Pancreas (tissue), 10 donors: ENCODE data around the gene PARD3. TPM values are rescaled to one million over a fixed set of nuclear protein-coding genes. Genes with fewer than 3 reads are reported as not detected.
A peak's percentile ranks its signal among the peaks of the same experiment; 100 is the strongest.

ENCODE experiments used
- ATAC-seq, 4 donors: fragments of 200-7000 bp; cut with Tn5 transposase; one replicate each; pipeline versions ENCODE4 v1.8.0 to v1.9.1; 2020; ENCODE audit warnings: mild to moderate bottlenecking in 4 of 4, moderate library complexity in 4 of 4
- DNase-seq, 6 donors: peaks; one replicate each; pipeline ENCODE4 v3.0.0-alpha.2; 2020
- FAIRE-seq: peaks from 2 replicates; lab custom pipeline; 2012; peaks lifted over from hg19 to GRCh38; lab: Jason Lieb, UNC
- H3K27ac ChIP-seq, 4 donors: fragments of 200-600 bp; sonication (generic); 1 replicate in 3 of 4; 2 replicates in 1 of 4; pipeline versions ENCODE4 v1.5.0 to v1.8.0; 2020
- H3K27me3 ChIP-seq, 4 donors: fragments of 200-600 bp; one replicate each; pipeline ENCODE4 v1.8.0; 2021
- H3K36me3 ChIP-seq, 3 donors: fragments of 200-600 bp; sonication (generic) in 1 of 3; one replicate each; pipeline versions ENCODE4 v1.5.0 to v1.8.0; 2020 to 2021
- H3K4me1 ChIP-seq, 3 donors: fragments of 200-600 bp; one replicate each; pipeline ENCODE4 v1.8.0; 2021
- H3K4me3 ChIP-seq, 4 donors: fragments of 200-600 bp; sonication (generic) in 2 of 4; one replicate each; pipeline versions ENCODE4 v1.5.0 to v1.8.0; 2020 to 2021
- H3K9me3 ChIP-seq, 4 donors: fragments of 200-600 bp; one replicate each; pipeline ENCODE4 v1.8.0; 2021
- WGBS, 2 donors: extraction: QIAGEN DNeasy Blood & Tissue Kit; methylation state at CpG; one replicate each; pipeline ENCODE4 v1.1.7; 2013; 5-methylcytosine and 5-hydroxymethylcytosine counted together
- intact Hi-C, 3 donors: fragments of 100-400 bp; cut with DNase I; formaldehyde crosslinking; loops; one replicate each; pipeline versions ENCODE4 v1.11.1 to v1.14.2; 2022
- polyA plus RNA-seq, 2 donors: library from polyadenylated mRNA; stranded (reverse); fragments of 200-250 nt; gene quantifications; one replicate each; pipeline ENCODE4 v1.2.3, GENCODE V29; 2013
- total RNA-seq, 6 donors: library from RNA; stranded (reverse); fragmentation: NEBNext Ultra II Directional in 4 of 6; extraction: Animal tissue kit (Norgen Biotek cat#: 25700) in 4 of 6; gene quantifications; one replicate each; pipeline versions ENCODE4 v1.2.1 to v1.2.4, GENCODE V29; 2021 to 2023
- TF ChIP-seq, protein P1 (sequence below), 4 donors: fragments of 200-600 bp; sonication (generic) in 3 of 4; IDR thresholded peaks; one replicate each; pipeline versions ENCODE4 v1.5.0 to v1.8.0; 2021; ENCODE audit warnings: antibody characterized with exemption in 4 of 4
- donor health status: healthy with polysubstance abuse.
- donor health status: DM: no; HTN: no; CAD: no; lungs with moderate emphysema.
- donor health status: DM: no; HTN: no; CAD: no.
- donor health status: control.
- donor health status: control.
- donor health status: Bipolar disorder and iron deficiency.
- donor health status: DM: yes; HTN: yes; CAD: no.
- donor health status: DM: no; HTN: no; CAD: no.
- donor health status: DM: no; HTN: no; CAD: no.
- donor health status: DM: yes; HTN: yes; CAD: no.

PARD3 gene
- total and polyA plus RNA-seq, 8 donors, result 12.8 to 32.3 (median 23.4) TPM

DNA sequence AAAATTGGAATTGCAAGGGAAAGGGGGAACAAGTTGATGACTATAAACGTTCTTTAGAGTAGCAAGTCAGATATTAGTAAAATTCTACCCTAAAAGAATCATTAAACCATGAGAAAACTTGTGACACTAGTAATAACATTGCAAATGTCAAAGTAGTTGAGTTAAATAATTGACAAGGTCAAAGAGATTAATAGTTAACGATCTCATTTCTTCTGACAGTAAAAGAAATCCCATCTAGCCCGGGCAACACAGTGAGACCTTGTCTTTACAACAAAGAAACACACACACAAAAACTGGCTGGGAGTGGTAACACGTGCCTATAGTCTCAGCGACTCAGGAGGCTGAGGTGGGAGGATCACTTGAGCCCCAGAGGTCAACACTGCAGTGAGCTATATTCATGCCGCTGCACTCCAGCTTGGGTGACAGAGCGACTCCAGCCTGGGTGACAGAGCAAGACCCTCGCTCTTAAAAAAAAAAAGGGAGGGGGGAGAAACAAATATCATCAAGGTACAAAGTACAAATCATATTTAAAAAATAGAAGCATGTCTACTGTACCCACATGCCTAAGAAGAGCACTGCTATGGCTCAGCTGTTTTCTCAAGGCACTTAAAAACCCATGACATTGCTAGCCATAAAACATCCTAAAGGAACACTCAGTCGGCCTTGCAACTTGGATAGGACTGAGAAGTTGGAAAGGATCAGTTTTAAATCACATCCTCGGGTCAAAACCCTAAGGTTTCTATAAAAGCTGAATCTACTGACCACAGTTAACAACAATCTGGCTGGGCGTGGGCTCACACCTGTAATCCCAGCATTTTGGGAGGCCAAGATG is 401.1 kb downstream of the PARD3 start:
- TF ChIP-seq, protein P1, sequence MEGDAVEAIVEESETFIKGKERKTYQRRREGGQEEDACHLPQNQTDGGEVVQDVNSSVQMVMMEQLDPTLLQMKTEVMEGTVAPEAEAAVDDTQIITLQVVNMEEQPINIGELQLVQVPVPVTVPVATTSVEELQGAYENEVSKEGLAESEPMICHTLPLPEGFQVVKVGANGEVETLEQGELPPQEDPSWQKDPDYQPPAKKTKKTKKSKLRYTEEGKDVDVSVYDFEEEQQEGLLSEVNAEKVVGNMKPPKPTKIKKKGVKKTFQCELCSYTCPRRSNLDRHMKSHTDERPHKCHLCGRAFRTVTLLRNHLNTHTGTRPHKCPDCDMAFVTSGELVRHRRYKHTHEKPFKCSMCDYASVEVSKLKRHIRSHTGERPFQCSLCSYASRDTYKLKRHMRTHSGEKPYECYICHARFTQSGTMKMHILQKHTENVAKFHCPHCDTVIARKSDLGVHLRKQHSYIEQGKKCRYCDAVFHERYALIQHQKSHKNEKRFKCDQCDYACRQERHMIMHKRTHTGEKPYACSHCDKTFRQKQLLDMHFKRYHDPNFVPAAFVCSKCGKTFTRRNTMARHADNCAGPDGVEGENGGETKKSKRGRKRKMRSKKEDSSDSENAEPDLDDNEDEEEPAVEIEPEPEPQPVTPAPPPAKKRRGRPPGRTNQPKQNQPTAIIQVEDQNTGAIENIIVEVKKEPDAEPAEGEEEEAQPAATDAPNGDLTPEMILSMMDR (IDR thresholded peaks at IDR 0.05), result no peak
- H3K9me3 ChIP-seq, result no peaks in the 10 kb centered on the region
- H3K27me3 ChIP-seq, result no peaks in the 10 kb centered on the region
- DNase-seq (no peak), ATAC-seq (no peak), FAIRE-seq (no peak)
- H3K36me3 ChIP-seq, result no peaks in the 10 kb centered on the region
- 71 to 74% methylated on average over 11 of the region's 11 CpGs for WGBS, 2 donors
- intact Hi-C loops, result no loop called here
- H3K4me1 ChIP-seq, result peaks cover 0 to 10% (median 4%) of the 10 kb centered on the region in 3 donors
- no peak overlapping the region for H3K4me3 ChIP-seq
- no peak overlapping the region for H3K27ac ChIP-seq

DNA sequence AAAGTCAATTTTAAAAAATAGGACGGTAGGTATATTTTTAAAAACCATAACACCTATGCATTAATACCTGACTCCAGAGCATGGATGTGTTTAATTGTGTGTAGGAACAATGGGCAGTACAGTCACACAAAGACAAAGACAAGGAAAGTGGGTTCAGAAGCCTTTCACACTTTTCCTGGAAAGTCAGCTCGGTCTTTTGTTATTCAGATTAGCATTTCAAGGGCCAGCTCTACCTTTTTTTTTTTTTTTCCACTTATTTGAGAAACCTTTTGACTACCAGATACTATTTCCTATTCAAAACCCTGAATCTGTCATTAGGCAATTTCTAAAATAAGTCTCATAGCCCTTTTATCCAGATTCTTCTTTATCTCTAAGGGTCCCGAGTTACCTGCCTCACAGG is 401.9 kb downstream of the PARD3 start:
- 65 to 69% methylated on average over 3 of the region's 3 CpGs for WGBS, 2 donors
- no peak overlapping the region for H3K27ac ChIP-seq
- H3K9me3 ChIP-seq, result no peaks in the 10 kb centered on the region
- FAIRE-seq (no peak), DNase-seq (no peak), ATAC-seq (no peak)
- intact Hi-C loops, result no loop called here
- no peaks in the 10 kb centered on the region for H3K36me3 ChIP-seq
- H3K4me1 ChIP-seq, result peaks cover 0 to 10% (median 4%) of the 10 kb centered on the region in 3 donors
- H3K27me3 ChIP-seq, result no peaks in the 10 kb centered on the region
- H3K4me3 ChIP-seq, result no peak overlapping the region
- TF ChIP-seq, protein P1 (IDR thresholded peaks at IDR 0.05), result no peak

DNA sequence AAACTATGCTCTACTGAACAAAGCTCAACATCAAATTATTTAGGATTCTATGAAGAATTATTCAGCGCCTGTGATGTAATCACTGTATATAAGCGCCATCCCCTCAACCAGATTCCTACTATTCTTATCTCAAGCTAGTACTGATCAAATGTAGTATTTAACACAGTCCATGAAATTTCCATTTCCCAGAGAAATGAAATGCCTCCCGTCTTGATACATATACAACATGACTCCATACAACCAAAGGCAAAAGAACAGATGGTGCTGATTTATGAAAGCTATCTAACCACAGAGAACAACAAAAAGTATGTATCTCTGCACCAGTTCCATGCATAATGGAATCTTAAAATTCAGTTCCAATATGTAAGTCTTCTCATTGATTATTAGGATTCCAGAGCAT is 406.1 kb downstream of the PARD3 start:
- ATAC-seq (no peak), FAIRE-seq (no peak), DNase-seq (no peak)
- H3K9me3 ChIP-seq, result no peaks in the 10 kb centered on the region
- no peak overlapping the region for H3K4me3 ChIP-seq
- no peaks in the 10 kb centered on the region for H3K36me3 ChIP-seq
- H3K4me1 ChIP-seq, result peaks cover 0 to 5% (median 4%) of the 10 kb centered on the region in 3 donors
- WGBS, 2 donors, result 95 to 98% methylated on average over 3 of the region's 3 CpGs
- H3K27ac ChIP-seq, result no peak overlapping the region
- no peaks in the 10 kb centered on the region for H3K27me3 ChIP-seq
- intact Hi-C loops, result no loop called here
- TF ChIP-seq, protein P1 (IDR thresholded peaks at IDR 0.05), result no peak

DNA sequence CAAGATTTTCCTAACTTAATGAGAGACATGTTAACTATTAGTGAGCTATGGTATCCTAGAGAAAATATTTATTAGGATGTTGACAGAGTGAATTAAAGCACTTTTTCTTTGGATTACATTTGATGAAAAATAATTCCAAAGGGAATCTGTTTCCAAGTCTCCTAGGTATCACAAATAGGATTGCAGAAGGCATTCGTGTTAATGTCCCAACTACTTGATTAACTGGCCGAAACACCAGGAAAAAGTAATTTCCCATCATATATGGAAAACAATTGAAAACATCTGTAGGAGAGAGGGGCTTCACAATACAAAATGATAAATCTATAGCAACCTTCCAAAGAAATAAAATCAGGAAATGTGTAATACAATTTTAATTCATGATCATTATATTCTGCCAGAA is 406.7 kb downstream of the PARD3 start:
- no peaks in the 10 kb centered on the region for H3K36me3 ChIP-seq
- no peaks in the 10 kb centered on the region for H3K27me3 ChIP-seq
- H3K9me3 ChIP-seq, result no peaks in the 10 kb centered on the region
- WGBS, 2 donors, result 87 to 92% methylated on average over 2 of the region's 2 CpGs
- FAIRE-seq, result peak; percentile 63
- H3K4me1 ChIP-seq, result no peaks in the 10 kb centered on the region
- no peak for ATAC-seq
- no peak overlapping the region for H3K27ac ChIP-seq
- TF ChIP-seq, protein P1 (IDR thresholded peaks at IDR 0.05), result no peak
- no peak for DNase-seq
- no peak overlapping the region for H3K4me3 ChIP-seq
- intact Hi-C loops, result no loop called here

DNA sequence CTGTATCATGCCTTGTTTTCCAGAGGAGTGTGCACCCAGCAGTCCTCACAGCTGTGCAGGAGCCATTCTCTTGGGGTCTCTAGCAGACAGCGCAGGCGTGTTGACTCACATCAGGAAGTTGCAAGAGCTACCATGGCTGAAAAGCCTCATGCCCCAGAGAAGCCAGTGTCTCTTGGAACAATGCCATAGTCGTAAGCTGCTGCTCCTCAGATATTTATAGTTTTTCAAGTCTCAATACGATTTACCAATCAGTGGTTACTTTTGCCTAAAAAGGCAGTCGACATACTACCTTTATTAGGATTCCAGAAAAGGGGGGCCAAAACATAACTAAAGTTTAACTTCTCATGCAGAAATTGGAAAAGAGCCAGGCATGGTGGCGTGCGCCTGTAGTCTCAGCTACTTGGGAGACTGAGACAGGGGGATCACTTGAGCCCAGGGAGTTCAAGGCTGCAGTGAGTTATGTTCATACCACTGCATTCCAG is 407.7 kb downstream of the PARD3 start:
- no peak for ATAC-seq
- no peak for FAIRE-seq
- WGBS, 2 donors, result 88 to 92% methylated on average over 7 of the region's 7 CpGs

More for the DNA sequence above, 407.7 kb downstream of the PARD3 start:
- TF ChIP-seq, protein P1 (IDR thresholded peaks at IDR 0.05), result no peak
- Histone ChIP-seq H3K9me3 (no peaks in the 10 kb centered on the region), H3K36me3 (no peaks in the 10 kb centered on the region), H3K4me3 (no peak overlapping the region), H3K27me3 (no peaks in the 10 kb centered on the region), H3K27ac (no peak overlapping the region), H3K4me1 (no peaks in the 10 kb centered on the region)
- intact Hi-C loops, result no loop called here
- DNase-seq, result no peak
